Hippocampal formation (tissue), 2 donors: ENCODE data around the gene RXRG.

Experiments used
- DNase-seq, 2 donors: peaks; one replicate each; lab custom pipeline; 2025; lab: John Stamatoyannopoulos, UW

Gene RXRG

GRCh38 chr1:165369255-165369848 lies 75.6 kb downstream of the RXRG start:
- peak in 1 of 2 donors; percentile 36 for DNase-seq

- peak; percentile 29 to 74 for DNase-seq
Observed at GRCh38 chr1:165367375-165367993, 77.4 kb downstream of the RXRG start.

GRCh38 chr1:165365341-165365740 lies 79.6 kb downstream of the RXRG start:
- no peak for DNase-seq

DNA sequence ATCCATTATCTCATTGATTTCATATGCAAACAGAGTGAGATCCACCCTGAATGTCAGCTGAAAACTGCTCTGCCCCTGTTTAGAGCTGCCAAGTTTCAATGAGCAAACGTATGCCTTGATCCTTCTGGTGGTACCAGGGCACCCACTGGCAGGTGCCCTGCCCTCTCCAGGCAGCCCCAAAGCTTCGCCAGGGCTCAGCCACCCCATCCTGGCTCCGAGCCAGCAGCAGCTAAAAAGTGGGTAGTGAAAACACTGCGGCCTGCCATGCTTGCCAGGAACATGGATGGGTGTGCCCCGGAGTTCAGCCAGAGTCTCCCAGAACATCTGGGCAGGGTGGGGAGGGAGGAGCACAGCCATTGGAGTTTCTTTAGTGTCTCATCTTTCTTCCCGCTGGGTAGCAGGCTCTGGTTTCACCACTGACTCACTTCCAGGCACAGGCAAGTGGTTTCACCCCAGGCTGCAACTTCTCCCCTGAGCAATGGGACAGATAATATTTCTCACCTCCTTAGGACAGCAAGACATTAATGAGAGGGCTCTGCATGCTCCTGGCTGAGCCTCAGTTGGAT lies 80.3 kb downstream of the RXRG start:
- DNase-seq: no peak

DNA sequence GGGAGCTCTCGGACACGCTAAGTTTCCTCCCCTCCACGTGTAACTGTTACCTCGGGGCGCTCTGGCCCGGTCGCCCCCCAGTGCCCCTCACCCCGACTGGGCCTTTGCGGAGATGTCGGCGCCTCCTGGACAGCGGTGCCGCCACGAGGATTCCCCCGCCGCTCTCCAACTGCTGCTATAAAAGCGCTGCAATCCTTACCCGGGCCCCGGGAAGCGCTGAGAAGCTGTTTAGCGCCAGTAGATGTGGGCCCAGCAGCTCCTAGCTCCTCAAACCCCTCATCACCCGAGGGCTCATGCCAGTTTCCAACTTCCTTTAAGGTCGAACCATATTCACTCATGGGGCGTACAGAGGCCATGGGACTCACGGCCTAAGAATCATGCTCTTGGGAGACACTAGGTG lies 88.0 kb downstream of the RXRG start:
- no peak for DNase-seq

GRCh38 chr1:165355977-165356811 lies 88.7 kb downstream of the RXRG start, which contains the start of gene LMX1A:
LMX1A (minus strand) TSS chr1:165356715; CDS start chr1:165355559, 1,156 bp downstream.
- DNase-seq: no peak

- DNase-seq: no peak
Observed at GRCh38 chr1:165355139-165355976, 89.6 kb downstream of the RXRG start.

DNA sequence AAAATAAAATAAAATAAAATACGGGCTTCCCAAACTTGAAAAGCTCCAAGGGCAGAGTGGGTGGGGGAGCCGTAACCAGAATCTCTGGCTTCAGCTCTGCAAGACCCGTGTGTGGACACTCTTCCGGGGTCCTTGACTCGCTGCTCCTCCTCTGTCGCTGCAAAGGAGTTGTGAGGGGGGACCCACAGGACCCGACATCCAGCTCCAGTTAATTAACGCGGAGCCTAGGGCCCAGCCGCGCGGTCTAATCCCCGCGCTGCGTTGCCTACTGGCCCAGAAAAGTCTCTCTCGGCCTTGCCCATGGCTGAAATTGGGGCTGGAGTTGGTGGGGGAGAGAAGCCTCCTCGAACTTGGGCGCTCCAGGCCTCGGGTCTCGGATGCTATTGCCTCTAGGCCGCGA lies 90.2 kb downstream of the RXRG start:
- DNase-seq: no peak

- no peak for DNase-seq
Observed at GRCh38 chr1:165353731-165354671, 90.9 kb downstream of the RXRG start.

- no peak for DNase-seq
Observed at GRCh38 chr1:165352442-165353293, 92.3 kb downstream of the RXRG start.

GRCh38 chr1:165351863-165352441 lies 93.0 kb downstream of the RXRG start:
- no peak for DNase-seq
